Muscle of back (tissue), 11 donors: ENCODE results near the gene RTL1. TPM values are rescaled to one million over a fixed set of nuclear protein-coding genes. Genes with fewer than 3 reads are reported as not detected.
A peak's percentile ranks its signal among the peaks of the same experiment; 100 is the strongest.

ENCODE experiments used
- DNase-seq, 3 donors: peaks; one replicate each; pipeline versions ENCODE4 v3.0.0 to v3.0.0-alpha.2; 2013
- polyA plus RNA-seq, 10 donors: library from polyadenylated mRNA; unstranded; fragments of 120-200 nt; gene quantifications; one replicate each; pipeline ENCODE4 v1.2.1, GENCODE V29; 2013; ENCODE audit not compliant: insufficient read length in 10 of 10

RTL1 gene
- polyA plus RNA-seq, 10 donors = 22.0 to 53.8 (median 42.3) TPM

GRCh38 chr14:100882991-100883788 lies 20.3 kb downstream of the RTL1 start:
- DNase-seq = no peak

GRCh38 chr14:100882026-100882967 lies 21.2 kb downstream of the RTL1 start:
- DNase-seq = no peak

- DNase-seq = no peak
Observed at GRCh38 chr14:100881211-100882025, 22.1 kb downstream of the RTL1 start.

GRCh38 chr14:100880271-100881101 lies 23.0 kb downstream of the RTL1 start:
- DNase-seq = no peak

DNA sequence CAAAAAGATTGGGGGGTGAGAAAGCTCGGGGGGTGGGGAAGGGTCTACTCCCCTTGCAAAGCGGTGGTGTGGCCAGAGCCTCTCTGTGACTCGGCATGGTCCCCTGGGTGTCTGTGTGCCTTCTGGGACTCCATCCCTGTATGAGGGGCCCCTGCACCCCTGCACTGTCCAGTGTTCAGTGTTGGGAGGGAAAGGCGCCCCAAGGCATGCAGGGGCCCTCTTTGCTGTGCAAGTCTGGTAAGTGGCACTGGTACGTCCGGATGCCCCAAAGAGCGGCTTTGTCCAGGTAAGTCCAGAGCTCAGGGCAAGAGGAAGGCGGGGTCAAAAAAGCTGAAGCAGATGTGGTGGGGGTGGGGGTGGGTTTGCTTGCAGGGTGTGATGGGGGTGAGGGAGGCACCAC lies 23.7 kb downstream of the RTL1 start:
- DNase-seq = no peak

DNA sequence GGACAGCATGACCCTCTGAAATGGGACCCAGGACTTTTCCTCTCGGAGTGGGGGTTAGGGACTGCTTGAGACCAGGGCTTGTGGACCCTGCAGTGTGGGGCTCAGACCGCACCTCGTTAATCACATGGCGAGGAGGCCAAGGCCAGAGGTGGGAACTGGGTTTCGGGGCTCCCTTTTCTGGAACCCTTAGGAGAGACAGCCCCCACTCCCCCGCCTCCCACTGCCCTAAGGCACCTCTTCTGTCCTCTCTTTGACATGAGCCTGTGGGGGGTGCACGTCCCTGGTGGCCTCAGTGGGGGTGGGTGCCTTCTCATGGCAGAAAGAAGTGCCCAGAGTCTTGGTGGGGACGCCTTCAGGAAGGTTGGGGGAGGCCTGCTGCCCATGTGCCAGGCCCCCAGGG lies 24.3 kb downstream of the RTL1 start:
- no peak for DNase-seq

DNA sequence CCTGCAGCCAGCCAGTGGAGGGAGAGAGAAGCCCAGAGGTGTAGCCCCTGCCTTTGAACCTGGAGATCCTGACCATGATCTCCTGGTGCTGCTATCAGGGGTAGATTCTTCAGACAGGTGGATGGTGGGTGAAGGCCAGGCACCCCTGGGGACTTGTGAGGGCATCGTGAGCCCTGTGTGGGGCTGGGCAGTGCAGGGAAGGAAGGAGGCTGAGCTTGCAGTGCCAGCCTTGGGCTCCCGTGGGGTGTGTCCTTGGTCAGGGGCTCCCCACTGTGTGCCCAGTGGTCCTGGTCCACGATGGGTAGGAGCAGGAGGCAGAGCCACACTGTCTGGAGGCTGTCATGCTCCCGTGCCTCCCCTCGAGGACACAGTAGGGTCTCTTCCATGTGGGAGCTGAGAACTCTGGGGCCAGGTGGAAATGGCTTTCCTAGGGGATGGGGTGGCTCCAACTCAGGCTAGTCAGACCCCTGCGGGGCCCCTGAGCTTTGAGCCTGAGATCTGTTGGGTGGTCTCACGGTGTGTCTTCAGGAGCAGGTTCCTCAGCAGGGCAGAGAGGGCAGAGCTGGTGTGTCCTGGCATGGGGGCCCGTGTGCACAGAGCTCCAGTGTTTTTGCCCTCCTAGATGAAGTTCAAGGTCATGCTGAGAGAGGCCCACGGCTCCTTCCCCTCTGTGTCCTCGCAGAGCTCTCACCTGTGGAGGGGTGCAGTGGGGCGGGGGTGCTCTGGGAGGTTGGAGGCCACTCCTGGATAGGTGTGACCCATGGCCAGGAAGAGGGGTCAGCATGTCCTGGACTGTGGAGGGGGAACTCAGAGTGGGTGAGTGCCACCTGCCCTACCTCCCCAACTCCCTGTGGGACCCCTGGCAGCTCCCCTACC lies 25.0 kb downstream of the RTL1 start:
- DNase-seq = no peak

DNA sequence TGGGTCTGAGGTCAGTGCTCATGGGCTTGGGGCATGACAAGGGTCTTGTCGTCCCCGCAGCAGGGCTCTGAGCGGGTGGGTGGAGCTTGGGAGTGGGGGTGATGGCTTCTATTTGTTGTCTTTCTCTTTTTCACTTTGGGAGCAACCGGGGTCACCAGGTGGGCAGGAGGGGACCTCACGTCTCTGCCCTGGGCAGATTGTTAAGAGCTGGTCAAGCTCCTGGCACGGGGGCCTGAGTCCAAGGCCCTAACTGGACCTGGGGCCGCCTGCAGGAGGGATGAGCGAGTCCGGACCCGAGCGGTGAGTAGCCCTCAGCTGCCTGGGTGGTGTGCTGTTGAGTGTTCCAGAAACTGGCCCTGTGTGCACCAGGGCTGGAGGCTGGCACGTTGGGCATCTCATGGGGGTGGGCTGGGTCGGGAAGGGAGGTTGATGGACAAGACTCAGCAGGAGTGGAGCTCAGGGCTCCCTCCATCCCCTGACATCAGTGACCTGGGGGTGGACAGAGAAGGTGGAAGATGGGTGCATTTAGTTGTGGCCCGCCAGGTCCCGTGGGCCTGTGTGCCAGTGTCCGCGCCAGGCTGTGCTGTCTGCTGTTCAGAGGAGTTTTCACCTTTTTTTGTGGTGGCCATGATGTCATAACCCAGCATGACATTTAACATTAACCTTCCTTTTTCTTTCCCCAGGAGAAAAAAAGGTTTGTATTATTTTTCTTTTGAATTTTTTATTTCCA lies 27.5 kb downstream of the RTL1 start:
- DNase-seq = no peak

DNA sequence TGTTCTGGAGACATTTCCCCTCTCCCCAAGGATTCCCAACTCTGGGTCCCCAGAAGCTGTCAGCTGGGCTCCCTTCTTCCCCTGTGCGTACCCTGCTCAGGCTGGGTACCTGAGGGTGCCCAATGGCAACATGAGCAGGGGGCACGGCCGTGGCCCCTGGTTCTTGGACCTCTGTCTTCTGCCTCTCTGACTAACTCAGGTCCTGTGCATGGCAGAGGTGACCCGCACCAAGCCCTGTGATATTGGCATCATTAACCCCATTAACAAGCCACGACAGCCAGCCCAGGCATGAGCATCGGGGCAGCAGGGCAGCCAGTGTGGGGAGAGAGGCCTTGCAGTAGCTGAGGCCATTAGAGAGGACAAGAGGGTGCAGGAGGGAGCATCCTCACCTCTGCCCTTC lies 28.4 kb downstream of the RTL1 start:
- no peak for DNase-seq

GRCh38 chr14:100874411-100875091 lies 29.0 kb downstream of the RTL1 start:
- no peak for DNase-seq

DNA sequence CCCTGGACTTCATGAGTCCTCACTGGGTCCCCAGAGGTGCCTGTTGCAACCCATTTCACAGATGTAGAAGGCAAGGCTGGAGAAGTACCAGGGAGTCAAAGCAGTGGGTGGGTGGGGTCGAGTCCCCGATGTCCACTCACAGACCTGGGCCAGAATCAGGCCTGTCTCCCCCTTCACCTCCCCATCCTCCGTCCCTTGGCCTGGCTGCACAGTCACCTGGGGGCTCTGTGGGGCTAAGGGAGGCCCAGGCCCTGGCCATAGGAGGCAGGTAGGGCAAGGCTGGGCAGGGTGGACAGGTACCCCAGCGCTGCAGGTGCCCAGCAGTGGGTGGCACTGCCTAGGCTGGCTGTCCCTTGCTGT lies 29.5 kb downstream of the RTL1 start:
- DNase-seq = no peak

DNA sequence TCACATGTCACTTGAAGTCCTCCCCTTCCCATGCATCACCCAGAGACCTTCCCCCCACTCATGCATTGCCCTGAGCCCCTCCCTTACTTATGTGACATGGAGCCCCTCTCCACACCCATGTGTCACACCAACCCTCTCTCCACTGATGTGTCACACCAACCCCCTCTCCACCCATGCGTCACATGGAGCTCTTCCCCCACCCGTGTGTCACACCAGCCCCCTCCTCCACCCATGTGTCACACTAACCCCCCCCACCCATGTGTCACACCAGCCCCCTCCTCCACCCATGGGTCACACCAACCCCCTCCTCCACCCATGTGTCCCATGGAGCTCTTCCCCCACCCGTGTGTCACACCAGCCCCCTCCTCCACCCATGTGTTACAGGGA lies 30.4 kb downstream of the RTL1 start:
- DNase-seq = no peak

DNA sequence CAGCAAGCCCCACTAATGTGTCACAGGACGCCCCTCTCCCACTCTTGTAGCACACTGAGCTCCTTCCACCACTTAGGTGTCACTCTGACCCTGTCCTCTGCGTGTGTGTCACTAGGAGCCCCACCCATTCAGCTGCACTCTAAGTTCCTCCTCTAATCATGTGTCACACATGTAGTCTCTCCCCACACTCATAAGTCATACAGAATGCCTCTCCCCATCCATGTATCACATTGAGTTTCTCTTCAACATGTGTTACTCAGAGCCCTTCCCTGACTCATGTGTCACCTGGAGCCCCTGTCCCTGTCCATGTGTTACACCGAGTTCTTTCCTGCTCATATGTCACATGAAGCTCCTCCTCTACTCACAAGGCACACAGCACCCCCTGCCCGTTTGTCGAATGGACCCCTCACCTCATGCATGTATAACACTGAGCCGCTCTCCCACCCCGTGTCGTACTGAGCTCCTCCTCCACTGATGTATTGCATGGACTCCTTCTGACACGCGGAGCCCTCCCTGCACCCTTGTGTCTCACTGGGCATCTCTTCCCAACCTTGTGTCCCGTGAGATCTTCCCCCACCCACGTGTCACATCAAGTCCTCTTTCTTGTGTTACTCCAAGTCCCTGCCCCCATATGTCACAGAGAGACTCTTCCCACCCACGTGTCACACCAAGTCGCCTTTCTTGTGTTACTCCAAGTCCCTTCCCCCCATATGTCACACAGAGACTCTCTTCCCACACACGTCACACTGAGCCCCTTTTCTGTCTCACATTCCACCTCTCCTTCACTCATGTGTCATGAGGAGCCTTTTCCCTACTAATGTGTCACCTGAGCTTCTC lies 31.0 kb downstream of the RTL1 start:
- peak in 1 of 3 donors; percentile 58 for DNase-seq

DNA sequence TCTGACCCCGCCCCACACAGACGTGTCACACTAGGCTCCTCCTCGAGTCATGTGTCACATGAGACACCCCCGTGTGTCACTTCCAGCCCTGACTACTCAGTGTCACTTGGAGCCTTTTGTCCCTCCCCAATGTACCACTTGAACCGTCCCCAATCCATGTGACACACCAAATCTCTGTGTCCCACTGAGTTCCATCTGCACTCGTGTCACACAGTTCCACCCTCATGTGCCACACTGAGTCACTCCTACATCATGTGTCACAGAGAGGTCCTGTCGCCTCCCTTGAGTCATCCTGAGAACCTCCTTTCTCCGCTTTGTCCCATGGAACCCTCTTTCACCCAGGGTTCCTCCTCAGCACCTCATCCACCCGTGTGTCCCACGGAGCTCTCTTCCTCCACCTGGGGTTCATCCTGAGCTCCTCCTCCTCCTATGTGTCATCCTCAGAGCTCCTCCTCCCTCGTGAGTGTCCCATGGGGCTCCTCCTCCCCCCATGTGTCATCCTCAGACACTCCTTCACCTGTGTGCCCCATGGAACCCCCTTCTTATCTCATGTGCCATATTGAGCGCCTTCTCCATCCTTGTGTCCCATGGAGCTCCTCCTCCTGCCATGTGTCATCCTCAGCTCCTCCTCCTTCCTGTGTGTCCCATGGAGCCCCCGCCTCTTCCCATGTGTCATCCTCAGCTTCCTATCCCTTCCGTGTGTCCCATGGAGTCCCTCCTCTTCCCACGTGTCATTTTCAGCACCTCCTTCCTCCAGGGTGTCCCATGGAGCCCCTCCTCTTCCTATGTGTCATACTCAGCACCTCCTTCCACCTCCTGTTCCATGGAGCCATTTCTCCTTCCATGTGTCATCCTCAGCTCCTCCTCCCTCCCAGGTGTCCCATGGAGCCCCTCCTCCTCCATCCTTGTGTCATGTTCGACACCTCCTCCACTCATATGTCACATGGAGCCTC lies 32.0 kb downstream of the RTL1 start:
- DNase-seq = peak in 2 of 3 donors; percentile 48 to 58

- no peak for DNase-seq
Observed at GRCh38 chr14:100868621-100869370, 34.7 kb downstream of the RTL1 start.
